Activated naive CD4-positive, alpha-beta T cell treated with anti-CD3 and anti-CD28 coated beads, Interleukin-2, amount 50 U/mL, for 72 hours (primary cell): ENCODE results near the gene TEX22. TPM values are rescaled to one million over a fixed set of nuclear protein-coding genes. Genes with fewer than 3 reads are reported as not detected.

Experiments
- ATAC-seq, 2 donors: fragments of 150-1000 bp; cut with Tn5 transposase; 2 replicates each; pipeline ENCODE4 v1.10.0; 2021; ENCODE audit warnings: mild to moderate bottlenecking in 2 of 2, moderate library complexity in 2 of 2
- DNase-seq, 2 donors: peaks; one replicate each; pipeline ENCODE4 v3.0.0; 2021 to 2022; ENCODE audit warnings: low spot score in 2 of 2
- H3K27ac Mint-ChIP-seq, 2 donors: one replicate each; pipeline ENCODE4 v1.8.0; 2022; ENCODE audit warnings: mild to moderate bottlenecking in 2 of 2, mixed read lengths in 2 of 2
- H3K36me3 Mint-ChIP-seq, 2 donors: one replicate each; pipeline ENCODE4 v1.8.0; 2022; ENCODE audit warnings: mixed read lengths in 2 of 2
- H3K9me3 Mint-ChIP-seq, 2 donors: one replicate each; pipeline ENCODE4 v1.8.0; 2022; ENCODE audit warnings: mixed read lengths in 2 of 2
- total RNA-seq, 2 donors: library from RNA; stranded (reverse); gene quantifications; one replicate each; pipeline ENCODE4 v1.2.3, GENCODE V29; 2022

The TEX22 gene
- total RNA-seq, 2 donors from 2014 or later, result 2.0 to 4.6 TPM

GRCh38 chr14:105436891-105437722 lies 38.8 kb downstream of the TEX22 start:
- no peak for ATAC-seq
- Mint-ChIP-seq H3K27ac (peak overlapping the region in 1 of 2 donors; percentile 85), H3K9me3 (no peaks in the 10 kb centered on the region)

GRCh38 chr14:105437723-105438500 lies 39.6 kb downstream of the TEX22 start:
- H3K36me3 Mint-ChIP-seq, result no peaks in the 10 kb centered on the region
- ATAC-seq (no peak), DNase-seq (no peak)
- no peaks in the 10 kb centered on the region for H3K9me3 Mint-ChIP-seq
- H3K27ac Mint-ChIP-seq, result no peak overlapping the region

More at GRCh38 chr14:105436891-105437722, 38.8 kb downstream of the TEX22 start:
- H3K36me3 Mint-ChIP-seq, result no peaks in the 10 kb centered on the region
- no peak for DNase-seq

- no peak overlapping the region for H3K27ac Mint-ChIP-seq
- H3K36me3 Mint-ChIP-seq, result no peaks in the 10 kb centered on the region
- DNase-seq (no peak), ATAC-seq (no peak)
- no peaks in the 10 kb centered on the region for H3K9me3 Mint-ChIP-seq
Measured at GRCh38 chr14:105439179-105439578, 40.8 kb downstream of the TEX22 start.

- H3K27ac Mint-ChIP-seq, result peak overlapping the region in 1 of 2 donors; percentile 72
- no peaks in the 10 kb centered on the region for H3K9me3 Mint-ChIP-seq
- no peak for DNase-seq
- ATAC-seq, result no peak
- no peaks in the 10 kb centered on the region for H3K36me3 Mint-ChIP-seq
Measured at GRCh38 chr14:105439710-105440553, 41.6 kb downstream of the TEX22 start.

- Mint-ChIP-seq H3K9me3 (no peaks in the 10 kb centered on the region), H3K27ac (peak overlapping the region in 1 of 2 donors; percentile 72)
- no peak for ATAC-seq
Measured at GRCh38 chr14:105440554-105440900, 42.2 kb downstream of the TEX22 start.

DNA sequence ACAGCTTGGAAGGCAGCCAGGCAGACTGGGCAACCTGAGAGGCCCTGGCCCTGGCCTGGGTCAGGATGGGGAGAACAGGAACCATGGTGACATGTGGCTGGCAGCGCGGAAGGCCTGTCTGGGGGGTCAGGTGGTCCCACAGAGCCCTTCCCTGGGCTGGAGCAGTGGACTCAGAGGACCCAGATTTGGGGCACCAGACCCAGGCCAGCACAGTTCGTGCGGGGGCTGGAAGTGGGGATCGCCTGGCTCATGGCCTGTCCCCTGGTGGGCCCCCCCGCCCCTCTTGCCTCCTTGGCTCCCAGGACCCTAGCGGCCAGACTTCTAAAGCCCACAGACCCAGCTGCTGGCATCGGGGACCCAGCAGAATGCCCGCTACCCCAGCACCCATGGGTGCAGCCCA lies 42.7 kb downstream of the TEX22 start:
- H3K27ac Mint-ChIP-seq, result no peak overlapping the region
- ATAC-seq (no peak), DNase-seq (no peak)
- H3K36me3 Mint-ChIP-seq, result no peaks in the 10 kb centered on the region
- no peaks in the 10 kb centered on the region for H3K9me3 Mint-ChIP-seq

More at GRCh38 chr14:105440554-105440900, 42.2 kb downstream of the TEX22 start:
- no peak for DNase-seq
- H3K36me3 Mint-ChIP-seq, result no peaks in the 10 kb centered on the region

DNA sequence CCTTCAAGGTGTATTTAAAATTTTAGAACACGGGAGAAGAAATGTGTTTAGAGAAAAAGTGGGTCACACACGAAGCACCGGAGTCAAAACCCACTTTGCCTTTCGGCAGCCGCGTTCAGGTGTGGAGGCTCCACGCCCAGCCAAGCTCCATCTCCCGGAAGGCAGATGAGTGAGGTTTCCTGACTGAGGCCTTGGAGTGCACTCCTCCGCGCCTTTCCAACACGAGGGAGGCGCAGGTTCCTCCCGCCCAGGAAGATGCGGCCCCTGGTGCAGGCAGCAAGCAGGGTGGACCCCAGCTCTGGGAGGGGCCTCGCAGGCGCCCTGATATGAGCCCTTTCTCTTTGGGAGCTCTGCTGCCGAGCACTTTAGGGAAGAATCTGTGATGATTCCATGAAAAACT lies 43.8 kb downstream of the TEX22 start:
- DNase-seq (no peak), ATAC-seq (no peak)
- no peaks in the 10 kb centered on the region for H3K36me3 Mint-ChIP-seq
- peak overlapping the region in 1 of 2 donors; percentile 47 for H3K27ac Mint-ChIP-seq
- H3K9me3 Mint-ChIP-seq, result no peaks in the 10 kb centered on the region

DNA sequence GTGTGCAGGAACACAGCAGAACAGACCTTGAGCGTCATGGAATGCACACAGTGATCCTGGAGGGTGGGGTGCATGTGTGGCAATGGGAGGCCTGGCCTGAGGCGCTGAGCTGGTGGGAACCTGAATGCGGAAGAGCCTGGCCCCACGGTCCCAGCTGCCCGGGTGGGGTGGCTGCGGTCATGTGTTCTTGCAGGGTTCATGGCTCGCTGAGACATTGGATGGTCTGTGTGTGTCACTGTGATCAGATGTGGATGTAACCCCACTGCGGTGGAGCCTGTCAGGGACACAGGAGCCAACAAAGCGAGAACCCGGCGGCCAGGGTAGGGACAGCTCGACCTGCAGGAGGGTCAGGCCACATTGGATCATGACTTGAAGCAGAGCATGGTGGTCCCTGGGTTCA lies 44.5 kb downstream of the TEX22 start:
- ATAC-seq (no peak), DNase-seq (no peak)
- Mint-ChIP-seq H3K36me3 (no peaks in the 10 kb centered on the region), H3K27ac (no peak overlapping the region), H3K9me3 (no peaks in the 10 kb centered on the region)

DNA sequence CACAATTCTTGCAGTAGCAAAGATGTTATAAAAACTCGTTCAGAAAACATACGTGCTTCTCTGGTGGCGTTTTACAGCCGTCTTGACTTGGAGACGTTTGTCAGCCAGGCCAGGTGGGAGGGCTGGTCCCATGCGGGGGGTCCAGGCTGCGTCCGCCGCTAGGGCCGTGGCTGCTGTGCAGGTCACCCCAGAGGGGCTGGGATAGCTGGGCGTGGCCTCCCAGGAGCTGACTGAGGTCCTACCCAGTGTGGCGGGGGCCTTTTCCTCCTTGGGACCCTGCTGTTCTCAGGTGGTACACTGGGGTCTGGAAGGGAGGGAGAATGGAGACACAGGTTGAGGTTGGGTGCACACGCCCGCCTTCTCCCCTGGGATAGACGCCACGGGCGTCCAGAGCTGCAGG lies 46.5 kb downstream of the TEX22 start:
- DNase-seq, result no peak
- no peak overlapping the region for H3K27ac Mint-ChIP-seq
- ATAC-seq, result no peak

DNA sequence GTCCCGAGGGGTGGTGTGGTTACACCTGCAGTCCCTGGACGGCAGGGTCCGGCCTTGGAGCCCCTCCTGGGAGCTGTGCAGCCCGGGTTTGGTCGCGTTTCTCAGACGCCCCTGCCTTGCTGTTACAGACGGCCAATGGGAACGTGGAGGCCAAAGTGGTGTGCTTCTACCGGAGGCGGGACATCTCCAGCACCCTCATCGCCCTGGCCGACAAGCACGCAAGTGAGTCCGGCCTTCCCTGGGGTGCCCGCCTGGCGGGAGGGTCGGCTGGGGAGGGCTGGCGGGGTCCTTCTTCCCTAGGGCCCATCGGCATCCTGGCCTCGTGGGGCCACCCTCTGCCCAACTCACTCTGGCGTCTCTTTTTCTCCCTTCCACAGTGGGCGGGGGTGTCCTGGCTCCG lies 47.0 kb downstream of the TEX22 start:
- H3K36me3 Mint-ChIP-seq, result no peaks in the 10 kb centered on the region
- no peak for DNase-seq
- no peak for ATAC-seq
- no peaks in the 10 kb centered on the region for H3K9me3 Mint-ChIP-seq
- H3K27ac Mint-ChIP-seq, result peak overlapping the region in 1 of 2 donors; percentile 50

More for the DNA sequence above, 46.5 kb downstream of the TEX22 start:
- Mint-ChIP-seq H3K36me3 (no peaks in the 10 kb centered on the region), H3K9me3 (no peaks in the 10 kb centered on the region)

- no peaks in the 10 kb centered on the region for H3K36me3 Mint-ChIP-seq
- H3K9me3 Mint-ChIP-seq, result no peaks in the 10 kb centered on the region
- ATAC-seq (no peak), DNase-seq (no peak)
- H3K27ac Mint-ChIP-seq, result peak overlapping the region in 1 of 2 donors; percentile 50
Measured at GRCh38 chr14:105445901-105446845, 47.8 kb downstream of the TEX22 start.

DNA sequence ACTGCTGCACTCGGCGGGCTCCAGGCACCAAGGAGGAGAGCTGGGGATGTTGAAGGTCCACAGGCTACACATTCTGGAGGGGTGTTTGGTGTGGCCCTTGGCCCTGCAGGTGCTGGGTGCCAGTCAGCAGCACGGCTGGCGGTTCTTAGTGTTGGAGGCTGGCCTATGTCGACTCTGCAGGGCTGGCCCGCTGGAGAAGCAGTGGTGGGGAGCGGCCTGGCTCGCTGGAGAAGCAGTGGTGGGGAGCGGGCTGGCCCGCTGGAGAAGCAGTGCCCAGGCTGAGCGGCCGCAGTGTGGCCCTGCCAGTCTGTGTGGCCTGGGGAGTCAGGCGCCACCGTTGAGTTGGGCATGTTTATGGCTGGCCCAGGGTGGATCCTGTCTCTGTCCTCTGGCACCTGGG lies 48.6 kb downstream of the TEX22 start:
- H3K27ac Mint-ChIP-seq, result peak overlapping the region in 1 of 2 donors; percentile 88
- no peak for ATAC-seq
- no peaks in the 10 kb centered on the region for H3K36me3 Mint-ChIP-seq
- no peak for DNase-seq
- H3K9me3 Mint-ChIP-seq, result no peaks in the 10 kb centered on the region

- DNase-seq (no peak), ATAC-seq (peak in 1 of 2 donors; percentile 6)
- Mint-ChIP-seq H3K27ac (peak overlapping the region in 1 of 2 donors; percentile 39), H3K9me3 (no peaks in the 10 kb centered on the region), H3K36me3 (no peaks in the 10 kb centered on the region)
Measured at GRCh38 chr14:105447651-105448640, 49.6 kb downstream of the TEX22 start.

DNA sequence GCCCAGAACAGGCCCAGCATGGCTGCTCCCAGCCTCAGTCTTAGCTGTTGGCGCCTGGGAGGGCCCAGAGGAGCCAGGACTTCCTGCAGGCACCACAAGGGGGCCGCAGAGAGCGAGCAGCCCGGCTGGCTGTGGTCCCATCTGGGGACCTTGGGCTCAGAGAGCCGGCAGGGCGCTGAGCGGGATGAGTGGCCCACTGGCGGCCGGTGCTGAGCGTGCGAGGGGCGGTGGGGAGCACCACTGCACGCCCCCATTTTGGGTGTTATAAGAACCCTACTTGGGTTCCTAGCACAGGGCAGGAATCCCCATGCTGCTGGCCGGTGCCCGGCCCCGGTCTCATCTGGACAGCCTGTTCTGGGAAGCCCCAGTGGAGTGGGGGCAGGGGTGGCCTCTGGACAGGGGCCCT lies 50.4 kb downstream of the TEX22 start:
- Mint-ChIP-seq H3K9me3 (no peaks in the 10 kb centered on the region), H3K27ac (no peak overlapping the region), H3K36me3 (no peaks in the 10 kb centered on the region)
- peak in 1 of 2 donors; percentile 74 for DNase-seq
- peak; percentile 75 to 86 for ATAC-seq
